Measurements from ENCODE around the gene DENND4A.

DNA sequence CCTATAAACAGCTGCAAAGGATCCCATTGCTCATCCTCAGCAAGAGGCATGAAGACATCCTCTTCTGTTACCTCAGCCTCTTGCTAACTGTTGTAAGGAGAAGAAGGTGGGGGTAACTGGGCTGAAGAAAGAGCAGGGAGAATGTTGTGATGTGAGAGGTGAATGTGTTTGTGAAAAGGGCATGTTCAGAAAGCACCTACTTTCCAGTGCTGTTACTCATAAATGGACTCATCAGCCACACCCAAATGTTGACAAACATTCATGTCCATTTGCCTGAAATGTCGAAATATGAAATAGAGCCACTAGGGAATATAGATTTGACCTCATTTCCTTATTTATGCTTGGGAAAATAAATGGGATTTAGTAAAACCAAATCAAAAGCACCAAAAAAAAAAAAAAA, 157.7 kb downstream of the DENND4A start:
- TF ChIP-seq, protein P1, sequence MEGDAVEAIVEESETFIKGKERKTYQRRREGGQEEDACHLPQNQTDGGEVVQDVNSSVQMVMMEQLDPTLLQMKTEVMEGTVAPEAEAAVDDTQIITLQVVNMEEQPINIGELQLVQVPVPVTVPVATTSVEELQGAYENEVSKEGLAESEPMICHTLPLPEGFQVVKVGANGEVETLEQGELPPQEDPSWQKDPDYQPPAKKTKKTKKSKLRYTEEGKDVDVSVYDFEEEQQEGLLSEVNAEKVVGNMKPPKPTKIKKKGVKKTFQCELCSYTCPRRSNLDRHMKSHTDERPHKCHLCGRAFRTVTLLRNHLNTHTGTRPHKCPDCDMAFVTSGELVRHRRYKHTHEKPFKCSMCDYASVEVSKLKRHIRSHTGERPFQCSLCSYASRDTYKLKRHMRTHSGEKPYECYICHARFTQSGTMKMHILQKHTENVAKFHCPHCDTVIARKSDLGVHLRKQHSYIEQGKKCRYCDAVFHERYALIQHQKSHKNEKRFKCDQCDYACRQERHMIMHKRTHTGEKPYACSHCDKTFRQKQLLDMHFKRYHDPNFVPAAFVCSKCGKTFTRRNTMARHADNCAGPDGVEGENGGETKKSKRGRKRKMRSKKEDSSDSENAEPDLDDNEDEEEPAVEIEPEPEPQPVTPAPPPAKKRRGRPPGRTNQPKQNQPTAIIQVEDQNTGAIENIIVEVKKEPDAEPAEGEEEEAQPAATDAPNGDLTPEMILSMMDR (IDR thresholded peaks at IDR 0.05), result no peak
- TF ChIP-seq POLR2A (IDR thresholded peaks at IDR 0.05) (no peak), EP300 (IDR thresholded peaks at IDR 0.05; ENCODE audit: low read depth) (no peak)

Measured in transverse colon (tissue), 3 donors.